ENCODE data around the gene LTA4H. TPM values are rescaled to one million over a fixed set of nuclear protein-coding genes. Genes with fewer than 3 reads are reported as not detected.

Gene LTA4H
- total RNA-seq, 2 donors from 2014 or later, result 41.2 to 57.6 TPM

DNA sequence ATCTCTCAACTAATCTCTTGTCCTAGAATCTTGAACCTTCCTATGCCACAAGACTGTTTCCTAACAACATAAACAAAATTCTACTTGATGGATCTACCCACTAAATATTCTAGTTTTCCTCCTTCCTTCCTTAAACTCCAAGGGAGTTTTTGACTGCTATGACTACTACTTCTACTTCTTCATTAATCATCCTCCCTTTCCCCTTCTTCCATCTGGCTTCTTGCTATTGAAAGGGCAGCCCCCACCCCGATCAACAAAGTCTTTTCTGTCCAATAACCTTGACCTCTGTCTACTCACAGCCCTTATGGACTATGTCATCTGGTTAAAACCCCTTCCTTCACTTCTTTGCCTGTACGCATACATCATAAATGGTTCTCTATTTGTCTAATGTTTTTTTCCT lies 5.6 kb downstream of the LTA4H start:
- TF ChIP-seq POLR2A (IDR thresholded peaks at IDR 0.05) (no peak), CTCF (IDR thresholded peaks at IDR 0.05) (no peak)
- no peaks in the 10 kb centered on the region for H3K9me3 ChIP-seq
- DNase-seq (no peak), ATAC-seq (no peak)
- no peak overlapping the region for H3K27ac ChIP-seq
- no peaks in the 10 kb centered on the region for H3K27me3 ChIP-seq
- no peak overlapping the region for H3K4me3 ChIP-seq
- intact Hi-C loops (cut with DNase I), result no loop called here
- H3K36me3 ChIP-seq (replicated peaks in 1 of 2; ENCODE audit: insufficient read depth in 1 of 2, low read depth in 2 of 2), result peaks cover 0 to 4% of the 10 kb centered on the region in 2 donors
- WGBS, 2 donors, result 88 to 93% methylated on average over 2 of the region's 2 CpGs
- H3K4me1 ChIP-seq, result peaks cover 23% of the 10 kb centered on the region

- H3K4me1 ChIP-seq, result peaks cover 10% of the 10 kb centered on the region
- ATAC-seq, result no peak
- intact Hi-C loops (cut with DNase I), result no loop called here
- no peak overlapping the region for H3K27ac ChIP-seq
- no peaks in the 10 kb centered on the region for H3K27me3 ChIP-seq
- 43 to 46% methylated on average over 1 of the region's 1 CpG for WGBS, 2 donors
- TF ChIP-seq POLR2A (IDR thresholded peaks at IDR 0.05) (no peak), CTCF (IDR thresholded peaks at IDR 0.05) (no peak)
- no peak overlapping the region for H3K4me3 ChIP-seq
- peaks cover 0 to 10% of the 10 kb centered on the region in 2 donors for H3K36me3 ChIP-seq (replicated peaks in 1 of 2; ENCODE audit: insufficient read depth in 1 of 2, low read depth in 2 of 2)
- DNase-seq, result no peak
- no peaks in the 10 kb centered on the region for H3K9me3 ChIP-seq
Measured at GRCh38 chr12:96028538-96028937, 6.8 kb downstream of the LTA4H start.

GRCh38 chr12:96026331-96026730 lies 9.1 kb downstream of the LTA4H start:
- Histone ChIP-seq H3K36me3 (replicated peaks in 1 of 2; ENCODE audit: insufficient read depth in 1 of 2, low read depth in 2 of 2) (peaks cover 0 to 15% of the 10 kb centered on the region in 2 donors), H3K4me3 (no peak overlapping the region), H3K9me3 (no peaks in the 10 kb centered on the region), H3K27ac (no peak overlapping the region), H3K4me1 (no peaks in the 10 kb centered on the region), H3K27me3 (no peaks in the 10 kb centered on the region)
- intact Hi-C loops (cut with DNase I), result no loop called here
- 81 to 88% methylated on average over 1 of the region's 1 CpG for WGBS, 2 donors
- no peak for TF ChIP-seq CTCF (IDR thresholded peaks at IDR 0.05)
- TF ChIP-seq POLR2A (IDR thresholded peaks at IDR 0.05), result no peak
- DNase-seq (no peak), ATAC-seq (no peak)

DNA sequence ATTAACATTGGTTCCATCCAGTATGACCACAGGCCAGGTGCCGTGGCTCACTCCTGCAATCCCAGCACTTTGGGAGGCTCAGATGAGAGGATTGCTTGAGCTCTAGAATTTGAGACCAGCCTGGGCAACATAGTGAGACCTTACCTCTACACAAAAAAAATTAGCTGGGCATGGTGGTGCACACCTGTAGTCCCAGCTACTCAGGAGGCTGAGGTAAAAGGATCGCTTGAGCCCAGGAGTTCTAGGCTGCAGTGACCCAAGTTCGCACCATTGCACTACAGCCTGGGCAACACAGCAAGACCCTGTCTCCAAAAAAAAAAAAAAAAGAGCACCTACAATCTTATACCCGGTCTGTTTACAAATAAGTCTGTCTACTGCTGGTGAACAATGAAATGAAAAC lies 9.9 kb downstream of the LTA4H start:
- peaks cover 0 to 15% of the 10 kb centered on the region in 2 donors for H3K36me3 ChIP-seq (replicated peaks in 1 of 2; ENCODE audit: insufficient read depth in 1 of 2, low read depth in 2 of 2)

More for the DNA sequence above, 9.9 kb downstream of the LTA4H start:
- Histone ChIP-seq H3K4me1 (no peaks in the 10 kb centered on the region), H3K27me3 (no peaks in the 10 kb centered on the region), H3K27ac (no peak overlapping the region), H3K9me3 (no peaks in the 10 kb centered on the region), H3K4me3 (no peak overlapping the region)
- ATAC-seq (no peak), DNase-seq (no peak)
- WGBS, 2 donors, result 95 to 97% methylated on average over 4 of the region's 4 CpGs
- intact Hi-C loops (cut with DNase I), result no loop called here
- no peak for TF ChIP-seq CTCF (IDR thresholded peaks at IDR 0.05)
- no peak for TF ChIP-seq POLR2A (IDR thresholded peaks at IDR 0.05)
